HCT116 (cell line): ENCODE results near the gene FRMD7. TPM values are rescaled to one million over a fixed set of nuclear protein-coding genes. Genes with fewer than 3 reads are reported as not detected.

ENCODE experiments used
- ATAC-seq: fragments of 200-7000 bp; cut with Tn5 transposase; 2 replicates; pipeline ENCODE4 v1.9.1; 2020; ENCODE audit warnings: mild to moderate bottlenecking, moderate library complexity
- BruUV-seq: library from RNA; stranded (reverse); fragments of 400-500 nt; replicated peaks from 2 replicates; lab custom pipeline; 2021; lab: Mats Ljungman, UMichigan
- CTCF ChIA-PET: fragments of 300-600 bp; sonication (Branson Sonifier 250); formaldehyde crosslinking; loops from one replicate; lab custom pipeline; 2021; ENCODE audit warnings: antibody characterized with exemption; lab: Charles Lee
- POLR2A ChIA-PET: fragments of 300-600, 350-600 bp; sonication (Branson Sonifier 250); formaldehyde crosslinking; loops from one replicate; lab custom pipeline; 2021; ENCODE audit warnings: antibody characterized with exemption; lab: Charles Lee
- RAD21 ChIA-PET, 2 experiments: fragments of 300-600 bp; sonication (Branson Sonifier 250); formaldehyde crosslinking; loops; one replicate each; lab custom pipeline; 2023; ENCODE audit warnings: low total read pairs in 2 of 2; ENCODE audit not compliant: uncharacterized antibody in 2 of 2, unreplicated experiment in 2 of 2, low non-redundant PET in 1 of 2; lab: Charles Lee
- DNase-seq: peaks from one replicate; pipeline ENCODE4 v3.0.0-alpha.2; 2010; ENCODE audit warnings: low read depth, low spot score
- H2AFZ ChIP-seq: fragments of 200-600 bp; shearing (Covaris generic), sonication (generic); 2 replicates; pipeline ENCODE4 v1.6.1; 2017; ENCODE audit warnings: low read depth, mixed run types, mixed read lengths, antibody characterized with exemption, low read length; ENCODE audit not compliant: poor library complexity, severe bottlenecking
- H3K27ac ChIP-seq: 2 replicates; pipeline ENCODE4 v1.5.1; 2012; ENCODE audit warnings: low read depth, low read length
- H3K27me3 ChIP-seq: fragments of 200-600 bp; sonication (generic); 2 replicates; pipeline ENCODE4 v1.6.1; 2016; ENCODE audit warnings: mixed run types, low read length, mixed read lengths; ENCODE audit not compliant: insufficient read depth
- H3K36me3 ChIP-seq, 2 experiments: fragments of 200-500 bp in 1 of 2; fragments of 200-600 bp in 1 of 2; sonication (Bioruptor generic) in 1 of 2; sonication (generic) in 1 of 2; 2 replicates each; pipeline versions ENCODE4 v1.5.1 to v1.6.1; 2014 to 2016; ENCODE audit warnings: low read length in 2 of 2, inconsistent platforms in 1 of 2, mixed read lengths in 1 of 2, mixed run types in 1 of 2; ENCODE audit not compliant: insufficient read depth in 2 of 2, control insufficient read depth in 1 of 2
- H3K4me1 ChIP-seq, 2 experiments: fragments of 200-600 bp in 1 of 2; sonication (generic) in 1 of 2; 2 replicates each; pipeline versions ENCODE4 v1.5.1 to v1.6.1; 2012 to 2017; ENCODE audit warnings: low read length in 2 of 2, inconsistent platforms in 1 of 2, mild to moderate bottlenecking in 1 of 2, mixed read lengths in 1 of 2, mixed run types in 1 of 2, moderate library complexity in 1 of 2; ENCODE audit not compliant: insufficient read depth in 2 of 2, control insufficient read depth in 1 of 2
- H3K4me2 ChIP-seq: fragments of 200-600 bp; sonication (generic); 2 replicates; pipeline ENCODE4 v1.6.1; 2017; ENCODE audit warnings: mixed run types, low read length, mixed read lengths
- H3K4me3 ChIP-seq, 2 experiments: fragments of 200-600 bp in 1 of 2; sonication (generic) in 1 of 2; replicated peaks in 1 of 2; 2 replicates each; pipeline ENCODE4 v1.5.1; 2011 to 2016; ENCODE audit warnings: low read length in 2 of 2, control low read depth in 1 of 2, low read depth in 1 of 2, mild to moderate bottlenecking in 1 of 2, mixed read lengths in 1 of 2, mixed run types in 1 of 2
- H3K79me2 ChIP-seq: fragments of 200-600 bp; sonication (generic); 2 replicates; pipeline ENCODE4 v1.6.1; 2017; ENCODE audit warnings: mild to moderate bottlenecking, mixed run types, low read length, moderate library complexity, mixed read lengths; ENCODE audit not compliant: insufficient read depth
- H3K9ac ChIP-seq: fragments of 200-600 bp; sonication (generic); 2 replicates; pipeline ENCODE4 v1.6.1; 2016; ENCODE audit warnings: low read length, mixed read lengths
- H3K9me2 ChIP-seq: fragments of 200-600 bp; sonication (generic), shearing (Covaris generic); 2 replicates; pipeline ENCODE4 v1.6.1; 2017; ENCODE audit warnings: mixed run types, mild to moderate bottlenecking, moderate library complexity; ENCODE audit not compliant: insufficient read depth
- H3K9me3 ChIP-seq, 2 experiments: fragments of 200-500 bp in 1 of 2; fragments of 200-600 bp in 1 of 2; sonication (Bioruptor generic) in 1 of 2; sonication (generic) in 1 of 2; 2 replicates each; pipeline ENCODE4 v1.6.1; 2014 to 2017; ENCODE audit warnings: low read length in 2 of 2, mixed read lengths in 2 of 2, inconsistent platforms in 1 of 2, low read depth in 1 of 2, mild to moderate bottlenecking in 1 of 2, mixed run types in 1 of 2, moderate library complexity in 1 of 2; ENCODE audit not compliant: control insufficient read depth in 1 of 2, insufficient read depth in 1 of 2
- H4K20me1 ChIP-seq: fragments of 200-600 bp; sonication (generic), shearing (Covaris generic); 2 replicates; pipeline ENCODE4 v1.6.1; 2017; ENCODE audit warnings: mixed run types, mild to moderate bottlenecking, moderate library complexity; ENCODE audit not compliant: insufficient read depth
- CEBPB ChIP-seq: IDR thresholded peaks from 2 replicates; pipeline ENCODE4 v1.6.1; 2012; ENCODE audit warnings: low read depth
- EGR1 ChIP-seq: IDR thresholded peaks from 2 replicates; pipeline ENCODE4 v1.6.1; 2012; ENCODE audit warnings: low read depth
- EZH2phosphoT487 ChIP-seq: fragments of 200-600 bp; IDR thresholded peaks from 2 replicates; pipeline ENCODE4 v1.6.1; 2018; ENCODE audit warnings: antibody characterized with exemption, borderline replicate concordance
- POLR2A ChIP-seq: IDR thresholded peaks from 2 replicates; pipeline ENCODE4 v1.7.0; 2011; ENCODE audit warnings: borderline replicate concordance; ENCODE audit not compliant: insufficient read depth, insufficient read length; ENCODE audit errors: extremely low read depth
- POLR2AphosphoS5 ChIP-seq: IDR thresholded peaks from 2 replicates; pipeline ENCODE4 v1.6.1; 2011; ENCODE audit warnings: mild to moderate bottlenecking, low read depth, low read length, moderate library complexity
- SIN3A ChIP-seq: IDR thresholded peaks from 2 replicates; pipeline ENCODE4 v1.6.1; 2012; ENCODE audit warnings: low read depth
- SP1 ChIP-seq: IDR thresholded peaks from 2 replicates; pipeline ENCODE4 v1.6.1; 2012; ENCODE audit warnings: low read depth
- TCF7L2 ChIP-seq: IDR thresholded peaks from 2 replicates; pipeline ENCODE4 v1.7.0; 2011; ENCODE audit warnings: borderline replicate concordance, inconsistent platforms; ENCODE audit not compliant: insufficient read depth, insufficient read length; ENCODE audit errors: extremely low read depth
- YY1 ChIP-seq: IDR thresholded peaks from 2 replicates; pipeline ENCODE4 v1.6.1; 2011; ENCODE audit warnings: low read length, low read depth, moderate library complexity, mild to moderate bottlenecking; ENCODE audit not compliant: insufficient replicate concordance; ENCODE audit errors: extremely low read depth
- ZNF274 ChIP-seq: fragments of 200-500 bp; sonication (Bioruptor generic); IDR thresholded peaks from 2 replicates; pipeline ENCODE4 v1.6.1; 2014; ENCODE audit warnings: mild to moderate bottlenecking, low read depth, low read length, inconsistent platforms
- intact Hi-C: fragments of 100-400 bp; cut with micrococcal nuclease; formaldehyde crosslinking; loops from 2 replicates; pipeline ENCODE4 v1.10.0; 2022
- total RNA-seq: library from RNA; stranded (reverse); gene quantifications from one replicate; pipeline ENCODE4 v1.2.1, GENCODE V29; 2021; ENCODE audit not compliant: unreplicated experiment
- TF ChIP-seq, protein P1 (sequence below): IDR thresholded peaks from 2 replicates; pipeline ENCODE4 v1.6.1; 2012
- TF ChIP-seq, protein P2 (sequence below): IDR thresholded peaks from 2 replicates; pipeline ENCODE4 v1.6.1; 2012

FRMD7 gene
- total RNA-seq, 1 experiment from 2014 or later = not detected

DNA sequence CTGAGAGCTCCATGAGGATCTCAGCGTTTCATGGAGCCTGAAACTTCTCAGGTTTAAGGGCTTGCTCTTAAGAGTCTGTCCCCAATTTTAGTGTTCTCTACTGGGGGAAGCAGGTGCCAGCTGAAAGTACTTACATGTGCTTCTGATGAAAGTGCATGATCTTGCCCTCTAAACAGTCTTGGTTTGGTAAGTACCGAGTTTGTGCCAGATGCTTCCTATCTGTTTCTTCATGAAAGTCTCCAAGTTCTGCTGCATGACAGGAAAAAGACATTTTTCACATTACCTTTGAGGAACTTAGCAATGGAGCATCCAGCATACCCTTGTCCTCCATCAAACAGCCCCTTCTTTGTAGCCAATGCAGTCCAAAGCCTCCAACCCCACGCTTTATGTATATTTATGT lies 42.0 kb downstream of the FRMD7 start:
- ATAC-seq (no peak), DNase-seq (no peak)
- Histone ChIP-seq H3K27me3 (no peaks in the 10 kb centered on the region), H3K4me3 (no peak overlapping the region), H3K27ac (no peak overlapping the region), H3K36me3 (no peaks in the 10 kb centered on the region), H3K4me1 (no peaks in the 10 kb centered on the region), H4K20me1 (no peaks in the 10 kb centered on the region), H3K9ac (no peak overlapping the region), H3K9me2 (no peaks in the 10 kb centered on the region), H3K79me2 (no peaks in the 10 kb centered on the region), H2AFZ (no peak overlapping the region), H3K9me3 (no peaks in the 10 kb centered on the region), H3K4me2 (no peak overlapping the region)
- intact Hi-C loops = no loop called here
- ChIA-PET POLR2A (no interaction called here), RAD21 (no interaction called here), CTCF (no interaction called here)
- TF ChIP-seq, protein P1, sequence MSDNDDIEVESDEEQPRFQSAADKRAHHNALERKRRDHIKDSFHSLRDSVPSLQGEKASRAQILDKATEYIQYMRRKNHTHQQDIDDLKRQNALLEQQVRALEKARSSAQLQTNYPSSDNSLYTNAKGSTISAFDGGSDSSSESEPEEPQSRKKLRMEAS = no peak
- TF ChIP-seq EGR1 (no peak), POLR2A (no peak), SIN3A (no peak), YY1 (no peak), CEBPB (no peak), TCF7L2 (no peak), POLR2AphosphoS5 (no peak), SP1 (no peak), ZNF274 (no peak), EZH2phosphoT487 (no peak)
- TF ChIP-seq, protein P2, sequence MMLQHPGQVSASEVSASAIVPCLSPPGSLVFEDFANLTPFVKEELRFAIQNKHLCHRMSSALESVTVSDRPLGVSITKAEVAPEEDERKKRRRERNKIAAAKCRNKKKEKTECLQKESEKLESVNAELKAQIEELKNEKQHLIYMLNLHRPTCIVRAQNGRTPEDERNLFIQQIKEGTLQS = no peak
- no TSS peak for BruUV-seq

DNA sequence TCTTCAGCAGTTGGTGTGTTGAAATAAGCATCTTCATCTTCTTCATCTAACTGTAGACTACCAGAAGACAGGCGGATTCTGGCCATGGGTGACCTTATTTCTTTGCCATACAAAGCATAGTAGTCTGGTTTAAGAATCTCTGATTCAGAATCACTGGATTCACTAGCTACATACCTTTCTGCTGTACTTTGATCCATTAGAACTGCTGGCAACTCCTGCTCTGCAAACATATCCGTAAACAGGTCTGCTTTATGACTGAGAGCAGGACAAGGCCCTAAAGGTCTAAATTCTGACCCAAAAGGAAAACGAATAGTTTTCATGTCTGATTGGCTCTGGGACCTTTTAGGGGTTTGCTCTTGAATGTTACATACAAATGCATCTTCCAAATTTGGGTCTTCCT lies 49.9 kb downstream of the FRMD7 start:
- RAD21 ChIA-PET = no interaction called here
- H3K27me3 ChIP-seq = no peaks in the 10 kb centered on the region
- H2AFZ ChIP-seq = no peak overlapping the region
- H3K4me3 ChIP-seq = no peak overlapping the region
- DNase-seq = no peak
- H3K79me2 ChIP-seq = no peaks in the 10 kb centered on the region
- no peak overlapping the region for H3K27ac ChIP-seq
- CTCF ChIA-PET = no interaction called here
- H3K36me3 ChIP-seq = no peaks in the 10 kb centered on the region
- H3K4me1 ChIP-seq = no peaks in the 10 kb centered on the region
- no peak for ATAC-seq
- H4K20me1 ChIP-seq = no peaks in the 10 kb centered on the region
- no peak overlapping the region for H3K9ac ChIP-seq
- TF ChIP-seq TCF7L2 = no peak
- H3K4me2 ChIP-seq = no peak overlapping the region
- no peaks in the 10 kb centered on the region for H3K9me3 ChIP-seq
- no peaks in the 10 kb centered on the region for H3K9me2 ChIP-seq
- POLR2A ChIA-PET = no interaction called here
- intact Hi-C loops = no loop called here
- no TSS peak for BruUV-seq
